ENCODE measurements around the gene SUSD5.

DNA sequence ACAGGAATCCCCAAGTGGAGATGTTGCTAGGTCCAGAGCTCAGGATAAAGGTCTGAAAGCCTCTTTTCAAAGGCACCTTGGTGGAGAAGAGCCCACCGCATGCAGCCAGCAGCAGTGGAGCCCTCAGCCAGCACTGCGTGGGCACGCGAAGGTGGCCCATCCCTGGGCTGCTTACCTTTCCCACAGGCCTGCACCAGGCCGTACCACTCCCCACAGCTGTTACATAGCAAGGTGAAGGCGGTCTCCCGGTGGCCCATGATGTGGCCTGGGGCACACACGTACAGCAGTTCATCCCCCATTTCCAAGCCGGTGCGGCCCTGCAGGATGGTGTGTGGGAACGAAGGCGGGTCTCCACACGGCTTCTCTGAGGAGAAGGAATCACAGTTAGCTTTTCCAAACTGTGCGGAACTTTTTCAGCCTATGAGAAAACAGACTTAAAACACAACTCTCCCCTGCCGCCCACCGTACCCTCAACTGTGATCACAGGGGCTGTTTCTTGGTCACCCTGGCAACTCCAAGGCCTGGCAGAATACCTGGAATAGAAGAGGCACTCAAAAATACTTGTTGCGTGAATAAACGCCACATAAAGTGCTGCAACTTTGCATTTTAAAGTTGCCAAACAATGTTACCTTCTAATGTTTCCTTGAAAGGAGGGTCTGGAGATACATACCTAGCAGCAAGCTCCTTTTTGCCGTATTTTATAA lies 43.7 kb downstream of the SUSD5 start:
- TF ChIP-seq TAF1 (IDR thresholded peaks at IDR 0.05; ENCODE audit: borderline replicate concordance, insufficient read depth, low read length) (no peak), POLR2AphosphoS5 (IDR thresholded peaks at IDR 0.05; ENCODE audit: low read depth, low read length) (no peak), SIN3A (IDR thresholded peaks at IDR 0.05; ENCODE audit: borderline replicate concordance, insufficient read depth, low read length) (no peak)
- TF ChIP-seq, protein P1, sequence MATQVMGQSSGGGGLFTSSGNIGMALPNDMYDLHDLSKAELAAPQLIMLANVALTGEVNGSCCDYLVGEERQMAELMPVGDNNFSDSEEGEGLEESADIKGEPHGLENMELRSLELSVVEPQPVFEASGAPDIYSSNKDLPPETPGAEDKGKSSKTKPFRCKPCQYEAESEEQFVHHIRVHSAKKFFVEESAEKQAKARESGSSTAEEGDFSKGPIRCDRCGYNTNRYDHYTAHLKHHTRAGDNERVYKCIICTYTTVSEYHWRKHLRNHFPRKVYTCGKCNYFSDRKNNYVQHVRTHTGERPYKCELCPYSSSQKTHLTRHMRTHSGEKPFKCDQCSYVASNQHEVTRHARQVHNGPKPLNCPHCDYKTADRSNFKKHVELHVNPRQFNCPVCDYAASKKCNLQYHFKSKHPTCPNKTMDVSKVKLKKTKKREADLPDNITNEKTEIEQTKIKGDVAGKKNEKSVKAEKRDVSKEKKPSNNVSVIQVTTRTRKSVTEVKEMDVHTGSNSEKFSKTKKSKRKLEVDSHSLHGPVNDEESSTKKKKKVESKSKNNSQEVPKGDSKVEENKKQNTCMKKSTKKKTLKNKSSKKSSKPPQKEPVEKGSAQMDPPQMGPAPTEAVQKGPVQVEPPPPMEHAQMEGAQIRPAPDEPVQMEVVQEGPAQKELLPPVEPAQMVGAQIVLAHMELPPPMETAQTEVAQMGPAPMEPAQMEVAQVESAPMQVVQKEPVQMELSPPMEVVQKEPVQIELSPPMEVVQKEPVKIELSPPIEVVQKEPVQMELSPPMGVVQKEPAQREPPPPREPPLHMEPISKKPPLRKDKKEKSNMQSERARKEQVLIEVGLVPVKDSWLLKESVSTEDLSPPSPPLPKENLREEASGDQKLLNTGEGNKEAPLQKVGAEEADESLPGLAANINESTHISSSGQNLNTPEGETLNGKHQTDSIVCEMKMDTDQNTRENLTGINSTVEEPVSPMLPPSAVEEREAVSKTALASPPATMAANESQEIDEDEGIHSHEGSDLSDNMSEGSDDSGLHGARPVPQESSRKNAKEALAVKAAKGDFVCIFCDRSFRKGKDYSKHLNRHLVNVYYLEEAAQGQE (IDR thresholded peaks at IDR 0.05; ENCODE audit: insufficient read depth in 1 of 2, low read depth in 2 of 2, low read length in 2 of 2): no peak
